GM21825 (cell line): ENCODE data around the gene LMNTD1.

ENCODE experiments used
- ATAC-seq: cut with Tn5 transposase; IDR thresholded peaks from one replicate; pipeline ENCODE4 v1.9.1; 2021; ENCODE audit warnings: mild to moderate bottlenecking, moderate library complexity; ENCODE audit not compliant: unreplicated experiment

The LMNTD1 gene

GRCh38 chr12:25556153-25556552 is 3.1 kb upstream of the LMNTD1 start:
- no peak for ATAC-seq

- ATAC-seq = no peak
Measured at GRCh38 chr12:25552681-25553080, 402 bp downstream of the LMNTD1 start.

- no peak for ATAC-seq
Measured at GRCh38 chr12:25550186-25550585, 2.9 kb downstream of the LMNTD1 start.

GRCh38 chr12:25549120-25549519 is 4.0 kb downstream of the LMNTD1 start:
- ATAC-seq = no peak

GRCh38 chr12:25546318-25546717 is 6.8 kb downstream of the LMNTD1 start:
- ATAC-seq = no peak

GRCh38 chr12:25533150-25533549 is 19.9 kb downstream of the LMNTD1 start:
- ATAC-seq = no peak

GRCh38 chr12:25531502-25532052 is 21.5 kb downstream of the LMNTD1 start:
- no peak for ATAC-seq

GRCh38 chr12:25529738-25530137 is 23.3 kb downstream of the LMNTD1 start:
- ATAC-seq = no peak

GRCh38 chr12:25526778-25527177 is 26.3 kb downstream of the LMNTD1 start:
- no peak for ATAC-seq

GRCh38 chr12:25524366-25524765 is 28.7 kb downstream of the LMNTD1 start:
- ATAC-seq = no peak

GRCh38 chr12:25521625-25522256 is 31.3 kb downstream of the LMNTD1 start:
- no peak for ATAC-seq

GRCh38 chr12:25518512-25518911 is 34.6 kb downstream of the LMNTD1 start:
- peak; percentile 85 for ATAC-seq

GRCh38 chr12:25504744-25505143 is 48.3 kb downstream of the LMNTD1 start:
- ATAC-seq = no peak

GRCh38 chr12:25503666-25504065 is 49.4 kb downstream of the LMNTD1 start:
- no peak for ATAC-seq

GRCh38 chr12:25502596-25502995 is 50.5 kb downstream of the LMNTD1 start:
- ATAC-seq = no peak

GRCh38 chr12:25502118-25502517 is 51.0 kb downstream of the LMNTD1 start:
- ATAC-seq = no peak

- ATAC-seq = no peak
Measured at GRCh38 chr12:25501549-25501948, 51.5 kb downstream of the LMNTD1 start.

GRCh38 chr12:25500651-25501050 is 52.4 kb downstream of the LMNTD1 start:
- ATAC-seq = no peak

- no peak for ATAC-seq
Measured at GRCh38 chr12:25497021-25497420, 56.1 kb downstream of the LMNTD1 start.

- ATAC-seq = no peak
Measured at GRCh38 chr12:25496098-25496587, 56.9 kb downstream of the LMNTD1 start.

- ATAC-seq = no peak
Measured at GRCh38 chr12:25495331-25496097, 57.6 kb downstream of the LMNTD1 start.

GRCh38 chr12:25494926-25495325 is 58.2 kb downstream of the LMNTD1 start:
- no peak for ATAC-seq
